Stimulated activated CD8-positive, alpha-beta memory T cell treated with anti-CD3 and anti-CD28 coated beads, Interleukin-2, amount 100 ng/mL, for 48 hours (primary cell): ENCODE data around the gene NINJ1.
"Not testable (repeated sequence)": the region's sequence is repeated elsewhere in the genome, so short reads cannot be mapped to it uniquely, and the experiment has no call there.

Experiments used
- DNase-seq, 2 donors: peaks; one replicate each; pipeline ENCODE4 v3.0.0-alpha.2; 2020; ENCODE audit warnings: low read depth in 2 of 2

NINJ1 gene

DNA sequence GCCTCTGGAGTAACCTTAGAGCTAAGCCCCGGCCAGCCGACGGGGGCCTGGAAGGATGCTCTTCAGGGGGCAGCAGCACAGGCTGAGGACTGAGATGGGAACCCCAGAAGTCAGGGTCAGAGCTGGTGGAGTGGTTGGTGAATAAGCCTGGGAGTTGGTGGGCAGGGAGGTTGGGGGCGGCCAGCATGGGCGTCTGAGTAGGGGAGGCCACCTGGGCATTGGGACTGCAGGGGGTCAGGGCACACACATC lies 14.4 kb downstream of the NINJ1 start:
- DNase-seq: no peak

DNA sequence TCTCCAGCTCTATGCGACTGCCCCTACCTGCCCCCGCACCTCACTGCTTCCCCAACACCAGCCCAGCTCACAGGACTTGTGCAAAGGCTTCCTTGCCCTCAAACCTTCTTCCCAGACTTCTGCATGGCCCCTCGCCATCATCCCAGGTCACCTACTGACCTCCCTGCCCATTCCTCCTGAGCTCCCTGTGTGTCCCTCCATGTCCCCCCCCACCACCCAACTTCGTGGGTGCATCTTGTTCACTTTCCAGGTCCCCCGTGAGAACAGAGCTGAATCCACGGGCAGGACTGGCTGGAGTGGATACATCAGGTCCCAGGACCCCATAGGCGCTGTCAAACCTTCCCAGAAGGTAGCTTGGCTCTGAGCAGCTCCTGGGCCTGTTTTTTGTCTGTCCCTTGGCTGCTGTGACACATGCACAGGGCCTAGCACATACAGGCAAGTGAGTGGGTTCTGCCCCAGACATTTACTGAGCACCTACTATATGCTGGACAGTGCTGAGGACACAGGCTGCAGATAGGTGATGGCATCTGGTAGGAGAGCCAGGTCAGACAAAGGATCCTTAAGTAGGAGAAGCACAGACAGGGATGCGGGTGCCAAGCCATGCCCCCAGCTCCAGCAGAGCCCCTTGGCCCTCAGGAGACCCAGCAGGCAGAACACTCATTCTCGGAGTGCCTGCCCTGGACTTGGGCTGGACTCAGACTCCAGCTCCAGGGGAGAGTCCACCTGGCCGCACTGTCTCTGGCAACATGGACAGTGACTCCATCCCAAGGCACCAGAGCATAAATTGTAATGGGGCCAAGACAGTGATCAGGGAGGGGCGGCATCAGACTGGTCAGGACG lies 15.0 kb downstream of the NINJ1 start:
- DNase-seq: no peak

- no peak for DNase-seq
Measured at GRCh38 chr9:93117924-93118862, 15.9 kb downstream of the NINJ1 start.

DNA sequence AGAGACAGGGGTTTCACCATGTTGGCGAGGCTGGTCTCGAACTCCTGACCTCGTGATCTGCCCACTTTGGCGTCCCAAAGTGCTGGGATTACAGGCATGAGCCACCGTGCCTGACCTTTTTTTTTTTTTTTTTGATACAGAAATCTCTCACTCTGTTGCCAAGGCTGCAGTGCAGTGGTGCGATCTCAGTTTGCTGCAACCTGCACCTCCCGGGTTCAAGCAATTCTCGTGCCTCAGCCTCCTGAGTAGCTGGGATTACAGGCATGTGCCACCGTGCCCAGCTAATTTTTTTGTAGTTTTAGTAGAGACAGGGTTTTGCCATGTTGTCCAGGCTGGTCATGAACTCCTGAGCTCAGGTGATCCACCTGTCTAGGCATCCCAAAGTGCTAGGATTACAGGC lies 16.5 kb downstream of the NINJ1 start:
- DNase-seq: not testable (repeated sequence)

GRCh38 chr9:93116072-93116961 lies 17.7 kb downstream of the NINJ1 start:
- DNase-seq: no peak

GRCh38 chr9:93115486-93116071 lies 18.5 kb downstream of the NINJ1 start:
- no peak for DNase-seq

DNA sequence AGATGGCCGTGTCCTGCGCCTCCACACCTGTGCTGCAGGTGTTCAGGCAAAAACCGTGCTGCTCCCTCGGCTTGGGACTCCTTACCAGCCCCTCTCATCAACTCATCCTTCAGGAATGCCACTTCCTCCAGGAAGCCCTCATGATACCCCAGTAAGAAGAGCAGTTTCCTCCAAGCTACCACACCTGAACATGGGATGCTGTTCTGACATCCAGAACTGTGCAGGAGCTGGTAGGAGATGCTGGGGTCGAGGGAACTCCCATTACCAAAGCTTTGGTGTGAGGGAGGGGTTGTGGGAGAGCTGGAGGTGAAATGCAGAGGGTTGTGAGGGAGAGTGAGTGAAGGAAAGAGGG lies 19.1 kb downstream of the NINJ1 start:
- DNase-seq: no peak

GRCh38 chr9:93114169-93114983 lies 19.7 kb downstream of the NINJ1 start:
- DNase-seq: no peak

- no peak for DNase-seq
Measured at GRCh38 chr9:93112864-93113389, 21.1 kb downstream of the NINJ1 start.

DNA sequence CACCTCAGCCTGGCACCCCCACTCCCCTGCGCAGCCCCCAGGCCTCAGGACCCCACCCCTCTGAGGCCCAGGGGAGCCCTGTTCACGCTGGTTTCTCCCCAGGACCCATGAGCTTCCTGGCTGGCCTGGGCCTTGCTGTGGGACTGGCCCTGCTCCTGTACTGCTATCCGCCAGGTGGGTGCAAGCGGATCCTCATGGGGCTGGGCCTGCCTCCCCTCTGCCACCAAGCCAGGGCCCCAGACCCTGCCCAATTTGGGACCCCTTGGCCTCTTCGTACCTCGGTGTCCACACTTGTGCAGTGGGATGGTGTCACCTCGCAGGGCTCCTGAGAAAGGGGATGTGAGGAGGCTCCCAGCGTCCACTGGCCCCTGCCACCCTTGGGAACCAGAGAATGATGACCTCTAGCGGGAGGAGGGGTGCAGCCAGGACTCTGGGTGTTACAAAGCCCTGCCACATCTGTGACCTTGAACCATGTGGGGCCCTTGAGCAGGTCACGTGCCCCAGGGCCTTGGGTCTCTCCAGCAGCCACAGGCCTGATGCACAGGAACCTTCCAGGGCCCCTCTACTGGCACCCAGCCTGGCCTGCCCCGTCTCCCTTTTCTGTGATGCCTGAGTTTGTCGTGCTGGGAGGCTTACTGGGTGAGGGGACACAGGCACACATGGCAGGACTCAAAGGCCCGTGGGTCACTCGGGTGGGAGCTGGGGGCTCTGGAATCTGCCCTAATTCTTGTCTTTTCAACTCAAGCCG lies 21.8 kb downstream of the NINJ1 start:
- no peak for DNase-seq

DNA sequence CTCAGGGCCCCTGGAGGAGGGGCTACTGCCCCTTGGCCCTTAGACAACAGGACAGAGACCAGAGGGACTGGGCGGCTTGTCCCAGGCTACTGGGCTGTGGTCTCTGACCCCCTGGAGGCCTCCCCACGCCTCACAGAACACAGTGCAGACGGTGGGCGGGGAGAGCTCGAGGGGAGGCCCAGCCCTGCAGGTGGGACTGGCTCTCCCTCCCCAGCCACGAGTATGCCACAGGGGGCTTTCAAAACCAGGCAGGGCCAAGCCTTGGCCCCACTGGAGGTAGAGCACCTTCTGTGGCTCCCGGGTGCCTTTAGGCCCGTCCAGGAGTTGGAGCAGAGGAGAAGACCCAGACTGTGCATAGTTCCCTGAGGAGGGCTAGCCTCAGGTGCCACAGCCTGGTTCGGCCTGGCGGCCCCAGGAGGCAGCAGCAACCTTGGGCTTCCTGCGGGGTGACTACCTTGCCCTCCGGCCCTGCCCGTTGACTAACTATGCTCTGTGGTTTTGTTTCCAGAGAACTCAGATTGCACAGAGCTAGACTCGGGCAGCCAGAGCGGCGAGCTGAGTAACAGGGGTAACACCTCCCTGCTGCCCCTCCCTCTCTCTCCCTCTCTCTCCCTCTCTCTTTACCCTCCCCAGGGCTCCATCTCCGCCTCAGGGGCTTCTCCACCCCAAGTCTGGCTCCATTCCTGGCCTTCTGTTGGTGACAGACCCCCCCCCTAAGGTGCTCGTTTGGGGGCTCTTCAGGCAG lies 22.5 kb downstream of the NINJ1 start:
- no peak for DNase-seq

DNA sequence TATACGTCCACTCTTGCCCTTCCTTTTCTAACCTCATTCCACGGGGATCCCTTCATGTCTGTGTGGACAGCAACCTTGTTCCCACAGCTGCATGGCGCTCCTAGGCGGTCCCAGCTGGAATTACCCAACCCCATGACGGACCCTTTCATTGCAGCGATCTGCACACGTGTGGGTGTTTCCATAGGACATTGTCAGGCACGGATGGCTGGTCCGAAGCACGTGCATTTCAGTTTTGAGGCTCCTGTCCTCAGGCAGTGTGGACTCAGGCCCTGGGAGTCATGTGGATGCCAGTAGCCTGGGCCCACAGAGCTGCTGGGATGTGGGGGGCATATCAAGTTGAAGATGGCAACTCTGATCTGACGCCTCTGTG lies 23.1 kb downstream of the NINJ1 start:
- no peak for DNase-seq

DNA sequence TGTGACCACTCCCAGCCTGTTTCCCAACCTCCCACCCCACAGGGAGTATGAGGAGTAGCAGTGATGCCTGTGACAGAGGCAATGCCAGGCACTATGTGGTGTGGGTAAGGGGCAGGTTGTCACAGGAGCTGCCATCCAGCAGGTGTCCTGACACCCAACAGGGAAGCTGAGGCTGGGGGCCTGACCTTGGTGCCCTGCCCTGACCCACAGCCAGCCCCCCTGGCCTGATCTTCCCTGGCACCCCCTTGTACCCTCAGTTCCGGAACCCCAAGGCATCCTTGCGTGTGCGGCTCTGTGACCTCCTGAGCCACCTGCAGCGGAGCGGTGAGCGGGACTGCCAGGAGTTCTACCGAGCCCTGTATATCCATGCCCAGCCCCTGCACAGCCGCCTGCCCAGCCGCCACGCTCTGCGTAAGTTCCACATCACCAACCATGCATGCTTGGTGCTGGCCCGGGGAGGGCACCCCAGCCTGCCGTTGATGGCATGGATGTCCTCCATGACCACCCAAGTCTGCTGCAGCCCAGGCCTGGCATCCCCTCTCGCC lies 23.7 kb downstream of the NINJ1 start:
- DNase-seq: no peak

DNA sequence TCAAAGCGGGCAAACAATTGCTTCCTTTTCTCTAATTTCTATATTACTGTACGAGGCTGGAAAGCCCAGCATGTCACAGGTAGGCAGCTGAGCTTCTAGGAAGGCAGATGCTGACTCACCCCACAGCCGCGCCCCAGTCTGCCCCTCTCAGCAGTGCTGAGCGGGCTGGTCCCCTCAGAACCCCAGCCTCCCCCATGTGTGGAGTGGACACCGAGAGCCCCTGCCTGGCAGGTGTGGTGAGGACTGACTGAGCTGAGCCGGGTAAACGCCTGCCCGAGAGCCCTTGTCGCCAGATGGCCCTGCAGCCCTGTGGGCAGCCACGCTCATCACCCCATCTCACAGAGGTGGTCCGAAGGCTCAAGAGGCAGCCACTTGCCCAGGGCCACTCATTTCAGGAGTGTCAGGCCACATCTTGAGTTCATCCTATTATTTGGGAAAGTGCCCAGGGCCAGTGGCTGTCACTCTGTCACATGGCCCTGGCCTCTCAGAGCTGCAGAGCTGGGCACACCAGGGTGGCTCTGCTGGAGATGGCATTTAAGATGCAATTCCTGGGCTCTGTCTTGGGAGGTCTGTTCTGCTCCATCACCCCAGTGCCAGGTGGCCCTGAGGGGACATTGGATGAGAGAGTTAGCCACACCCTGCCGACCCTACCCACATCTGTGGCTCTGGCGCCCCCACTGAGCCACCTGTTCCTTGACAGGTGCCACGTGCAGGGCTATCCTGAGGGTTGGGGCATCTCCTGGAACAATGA lies 25.6 kb downstream of the NINJ1 start:
- DNase-seq: no peak

DNA sequence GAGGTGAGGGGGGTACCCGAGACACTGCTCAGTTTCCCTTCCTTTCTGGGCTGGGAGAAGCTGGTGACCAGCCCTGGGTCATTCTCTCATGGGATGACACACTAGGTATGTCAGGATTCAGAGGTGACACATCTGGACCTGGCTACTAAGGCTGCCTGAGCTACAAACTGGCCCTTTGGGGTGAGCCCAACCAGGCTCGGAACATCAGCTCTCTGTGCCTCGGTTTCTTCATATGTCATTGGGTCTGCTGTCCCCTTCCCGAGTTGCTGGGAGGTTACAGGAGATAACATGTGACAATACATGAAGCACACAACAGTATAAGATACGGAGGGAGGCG lies 26.3 kb downstream of the NINJ1 start:
- DNase-seq: no peak

GRCh38 chr9:93107151-93107824 lies 26.8 kb downstream of the NINJ1 start:
- no peak for DNase-seq

GRCh38 chr9:93105620-93106019 lies 28.4 kb downstream of the NINJ1 start:
- no peak for DNase-seq

DNA sequence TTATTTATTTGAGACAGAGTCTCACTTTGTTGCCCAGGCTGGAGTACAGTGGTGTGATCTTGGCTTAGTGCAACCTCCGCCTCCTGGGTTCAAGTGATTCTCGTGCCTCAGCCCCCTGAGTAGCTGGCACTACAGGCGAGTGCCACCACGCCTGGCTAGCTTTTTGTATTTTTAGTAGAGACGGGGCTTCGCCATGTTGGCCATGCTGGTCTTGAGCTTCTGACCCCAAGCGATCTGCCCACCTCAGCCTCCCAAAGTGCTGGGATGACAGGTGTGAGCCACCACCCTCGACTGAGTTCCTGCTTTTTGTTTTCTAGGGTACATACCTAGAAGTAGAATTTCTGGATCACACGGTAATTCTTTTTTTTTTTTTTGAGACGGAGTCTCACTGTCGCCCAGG lies 33.0 kb downstream of the NINJ1 start:
- not testable (repeated sequence) for DNase-seq
